ENCODE measurements around the gene ZNF768. TPM values are rescaled to one million over a fixed set of nuclear protein-coding genes. Genes with fewer than 3 reads are reported as not detected.
A peak's percentile ranks its signal among the peaks of the same experiment; 100 is the strongest.

ZNF768 gene
- total and polyA plus RNA-seq, 2 of the 13 experiments (the other 11 are each of a cell fraction or from before 2014, with no cell fraction given): 26.7 to 34.4 TPM

GRCh38 chr16:30526823-30527634 is 663 bp upstream of the ZNF768 start (continued):
- TF ChIP-seq KLF6 (CRISPR knock-in tag; IDR thresholded peaks at IDR 0.05) (no peak), ZKSCAN1 (IDR thresholded peaks at IDR 0.05; ENCODE audit: low read length) (0 out of 2 replicates have a peak, but pooled peaks have one; percentile 8), HNF4A (CRISPR knock-in tag; IDR thresholded peaks at IDR 0.05) (peak; percentile 18), ZNF17 (CRISPR knock-in tag; IDR thresholded peaks at IDR 0.05) (no peak), DDIT3 (CRISPR knock-in tag; IDR thresholded peaks at IDR 0.05) (no peak), NR2F2 (IDR thresholded peaks at IDR 0.05; ENCODE audit: borderline replicate concordance, low read depth) (peak; percentile 29; the same call in 1 of the 2 replicates), MTA3 (CRISPR knock-in tag; IDR thresholded peaks at IDR 0.05) (no peak), STAG1 (CRISPR knock-in tag; IDR thresholded peaks at IDR 0.05) (peak; percentile 30; the same call in 1 of the 2 replicates), TAF1 (CRISPR knock-in tag; IDR thresholded peaks at IDR 0.05) (peak; percentile 71), ZNF878 (CRISPR knock-in tag; IDR thresholded peaks at IDR 0.05) (no peak), JUN (CRISPR knock-in tag; IDR thresholded peaks at IDR 0.05) (no peak), ZNF275 (CRISPR knock-in tag; IDR thresholded peaks at IDR 0.05; ENCODE audit: borderline replicate concordance) (0 out of 2 replicates have a peak, but pooled peaks have one; percentile 50), ARNTL (CRISPR knock-in tag; IDR thresholded peaks at IDR 0.05) (peak; percentile 64), SKIL (CRISPR knock-in tag; IDR thresholded peaks at IDR 0.05; ENCODE audit: borderline replicate concordance) (peak; percentile 39; the same call in 1 of the 2 replicates), BCL6 (CRISPR knock-in tag; IDR thresholded peaks at IDR 0.05) (peak; percentile 25; the same call in 1 of the 2 replicates), GATAD1 (CRISPR knock-in tag; IDR thresholded peaks at IDR 0.05) (peak; percentile 84), CC2D1A (CRISPR knock-in tag; IDR thresholded peaks at IDR 0.05) (0 out of 2 replicates have a peak, but pooled peaks have one; percentile 28), POLR2AphosphoS5 (IDR thresholded peaks at IDR 0.05; ENCODE audit: low read depth, low read length) (peak; percentile 67), SAP130 (CRISPR knock-in tag; IDR thresholded peaks at IDR 0.05; ENCODE audit: low read depth) (peak; percentile 90), HNRNPL (IDR thresholded peaks at IDR 0.05; ENCODE audit: low read depth, low read length) (peak; percentile 59; the same call in 1 of the 2 replicates), KAT8 (CRISPR knock-in tag; IDR thresholded peaks at IDR 0.05) (peak; percentile 54), ETS1 (CRISPR knock-in tag; IDR thresholded peaks at IDR 0.05) (no peak)

Measured in HepG2 (cell line).